Activated T-cell treated with anti-CD3 and anti-CD28 coated beads, Interleukin-2, amount 50 U/mL, for 72 hours (primary cell): ENCODE data around the gene CTSH. TPM values are rescaled to one million over a fixed set of nuclear protein-coding genes. Genes with fewer than 3 reads are reported as not detected.
"Not testable (repeated sequence)": the region's sequence is repeated elsewhere in the genome, so short reads cannot be mapped to it uniquely, and the experiment has no call there.

ENCODE experiments used
- ATAC-seq, 2 donors: fragments of 150-1000 bp; cut with Tn5 transposase; replicated peaks in 1 of 2; 2 replicates each; pipeline ENCODE4 v1.10.0; 2021; ENCODE audit warnings: moderate library complexity in 2 of 2, mild to moderate bottlenecking in 1 of 2
- DNase-seq, 2 donors: peaks; one replicate each; pipeline ENCODE4 v3.0.0; 2021 to 2022; ENCODE audit warnings: mixed read lengths in 1 of 2
- H3K27ac Mint-ChIP-seq: one replicate; pipeline ENCODE4 v1.8.0; 2022; ENCODE audit warnings: mild to moderate bottlenecking, moderate library complexity, mixed read lengths
- H3K27me3 Mint-ChIP-seq: one replicate; pipeline ENCODE4 v1.8.0; 2022; ENCODE audit warnings: low read depth, mixed read lengths
- H3K36me3 Mint-ChIP-seq, 2 donors: one replicate each; pipeline ENCODE4 v1.8.0; 2022; ENCODE audit warnings: mixed read lengths in 2 of 2, mild to moderate bottlenecking in 1 of 2; ENCODE audit not compliant: insufficient read depth in 2 of 2
- H3K4me1 Mint-ChIP-seq: one replicate; pipeline ENCODE4 v1.8.0; 2022; ENCODE audit warnings: low read depth, mixed read lengths
- H3K4me3 Mint-ChIP-seq, 2 donors: one replicate each; pipeline ENCODE4 v1.8.0; 2022; ENCODE audit warnings: mild to moderate bottlenecking in 2 of 2, mixed read lengths in 2 of 2, moderate library complexity in 2 of 2
- H3K9me3 Mint-ChIP-seq, 2 donors: one replicate each; pipeline ENCODE4 v1.8.0; 2022; ENCODE audit warnings: mixed read lengths in 2 of 2
- total RNA-seq, 2 donors: library from RNA; stranded (reverse); gene quantifications; one replicate each; pipeline ENCODE4 v1.2.3, GENCODE V29; 2022

Gene CTSH
- total RNA-seq, 2 donors from 2014 or later = 7.1 to 33.1 TPM

- Mint-ChIP-seq H3K27me3 (no peaks in the 10 kb centered on the region), H3K36me3 (no peaks in the 10 kb centered on the region), H3K27ac (no peak overlapping the region)
Observed at GRCh38 chr15:78929536-78930264, 15.1 kb downstream of the CTSH start.

GRCh38 chr15:78928616-78929093 lies 16.2 kb downstream of the CTSH start:
- DNase-seq (no peak), ATAC-seq (no peak)
- no peaks in the 10 kb centered on the region for H3K9me3 Mint-ChIP-seq
- H3K36me3 Mint-ChIP-seq = no peaks in the 10 kb centered on the region
- no peak overlapping the region for H3K4me3 Mint-ChIP-seq
- no peak overlapping the region for H3K27ac Mint-ChIP-seq
- H3K27me3 Mint-ChIP-seq = no peaks in the 10 kb centered on the region
- no peaks in the 10 kb centered on the region for H3K4me1 Mint-ChIP-seq

More at GRCh38 chr15:78929536-78930264, 15.1 kb downstream of the CTSH start:
- ATAC-seq (no peak), DNase-seq (no peak)
- H3K9me3 Mint-ChIP-seq = no peaks in the 10 kb centered on the region
- H3K4me3 Mint-ChIP-seq = no peak overlapping the region
- no peaks in the 10 kb centered on the region for H3K4me1 Mint-ChIP-seq

GRCh38 chr15:78928176-78928575 lies 16.7 kb downstream of the CTSH start:
- not testable (repeated sequence) for H3K36me3 Mint-ChIP-seq, ATAC-seq, H3K4me3 Mint-ChIP-seq, H3K27me3 Mint-ChIP-seq, H3K27ac Mint-ChIP-seq, H3K9me3 Mint-ChIP-seq, DNase-seq, H3K4me1 Mint-ChIP-seq

DNA sequence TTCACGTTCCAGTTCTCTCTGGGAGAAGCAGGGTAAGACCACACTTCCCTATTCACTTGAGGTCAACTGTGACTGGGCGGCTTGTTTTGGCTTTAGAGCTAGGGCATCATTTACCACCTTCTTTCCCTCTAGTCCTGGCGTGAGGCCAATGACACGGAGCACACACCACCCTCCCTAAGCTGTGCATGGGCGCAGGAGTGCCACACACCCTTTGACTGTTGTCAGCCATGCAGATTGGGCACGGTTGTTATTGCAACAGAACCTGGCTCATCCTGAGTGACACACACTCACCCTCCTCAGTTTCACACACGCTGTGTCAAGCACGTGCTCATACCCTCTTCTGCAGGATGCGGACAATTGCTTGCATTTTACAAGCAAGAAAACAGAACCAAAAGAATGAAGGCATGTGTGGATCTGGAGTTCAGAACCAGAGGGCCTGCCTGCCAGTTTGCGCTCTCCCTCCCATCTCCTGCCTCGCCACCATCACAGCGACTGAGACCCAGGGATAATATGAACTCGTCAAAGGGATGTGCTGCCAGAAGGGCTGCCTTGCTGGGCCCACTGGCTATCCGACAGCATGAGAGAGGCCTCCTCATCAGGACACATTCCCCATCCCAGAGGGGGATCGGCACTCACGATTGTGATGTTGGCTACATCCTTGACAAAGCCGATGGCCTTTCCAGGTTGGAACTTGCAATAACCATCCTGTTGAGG lies 17.6 kb downstream of the CTSH start:
- Mint-ChIP-seq H3K36me3 (peaks cover 0 to 2% of the 10 kb centered on the region in 2 donors), H3K27ac (no peak overlapping the region), H3K4me1 (no peaks in the 10 kb centered on the region), H3K27me3 (no peaks in the 10 kb centered on the region), H3K4me3 (no peak overlapping the region), H3K9me3 (no peaks in the 10 kb centered on the region)
- no peak for DNase-seq
- ATAC-seq = no peak

- Mint-ChIP-seq H3K36me3 (peaks cover 0 to 9% of the 10 kb centered on the region in 2 donors), H3K27ac (no peak overlapping the region), H3K27me3 (no peaks in the 10 kb centered on the region), H3K4me1 (no peaks in the 10 kb centered on the region), H3K4me3 (no peak overlapping the region), H3K9me3 (no peaks in the 10 kb centered on the region)
- DNase-seq = no peak
- no peak for ATAC-seq
Observed at GRCh38 chr15:78925956-78926743, 18.7 kb downstream of the CTSH start.

- DNase-seq = no peak
- Mint-ChIP-seq H3K27ac (no peak overlapping the region), H3K9me3 (no peaks in the 10 kb centered on the region), H3K4me1 (no peaks in the 10 kb centered on the region), H3K27me3 (no peaks in the 10 kb centered on the region), H3K36me3 (peaks cover 0 to 10% of the 10 kb centered on the region in 2 donors), H3K4me3 (no peak overlapping the region)
- peak in 1 of 2 donors; percentile 4 for ATAC-seq
Observed at GRCh38 chr15:78925076-78925624, 19.7 kb downstream of the CTSH start.

DNA sequence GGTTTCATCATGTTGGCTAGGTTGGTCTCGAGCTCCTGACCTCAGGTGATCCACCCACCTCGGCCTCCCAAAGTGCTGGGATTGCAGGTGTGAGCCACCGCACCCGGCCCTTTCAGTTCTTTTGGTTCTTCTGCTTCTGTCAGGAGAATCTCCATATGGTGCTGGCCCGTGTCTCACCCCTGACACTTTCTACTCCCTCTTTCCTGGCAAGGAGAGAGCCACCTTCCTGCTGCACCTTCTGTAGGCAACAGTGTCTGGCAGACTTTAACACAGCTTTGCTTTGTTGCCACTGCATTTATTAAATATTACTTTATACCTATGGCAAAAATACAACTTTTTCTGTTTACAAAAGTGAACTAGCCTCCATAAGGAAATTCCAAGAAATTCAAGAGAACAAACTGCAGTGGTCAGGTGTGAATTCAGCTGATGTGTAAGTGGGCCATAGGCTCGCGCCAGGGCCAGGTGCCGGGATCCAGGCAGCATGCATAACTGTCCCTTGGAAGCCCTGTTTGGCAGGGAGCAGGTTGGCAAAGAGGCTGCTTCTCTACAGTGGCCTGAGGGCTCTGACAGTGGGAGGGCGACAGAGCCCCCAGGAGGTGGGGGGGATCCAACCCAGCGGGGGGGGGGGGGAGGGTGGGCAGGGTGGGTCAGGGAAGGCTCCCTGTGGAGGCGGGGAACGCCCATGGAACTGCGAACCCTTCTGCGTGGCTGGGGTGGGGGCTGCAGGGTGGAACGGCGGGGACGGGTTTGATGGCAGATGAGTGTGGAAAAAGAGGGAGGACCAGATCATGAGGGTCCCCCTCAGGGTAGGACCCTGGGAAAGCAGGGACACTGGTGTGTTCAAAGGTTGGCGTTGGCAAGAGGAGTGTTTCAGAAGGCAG lies 21.1 kb downstream of the CTSH start:
- H3K27me3 Mint-ChIP-seq = no peaks in the 10 kb centered on the region
- no peak overlapping the region for H3K4me3 Mint-ChIP-seq
- no peaks in the 10 kb centered on the region for H3K9me3 Mint-ChIP-seq
- H3K4me1 Mint-ChIP-seq = no peaks in the 10 kb centered on the region
- no peak overlapping the region for H3K27ac Mint-ChIP-seq
- H3K36me3 Mint-ChIP-seq = peaks cover 0 to 10% of the 10 kb centered on the region in 2 donors
- DNase-seq (no peak), ATAC-seq (no peak)

DNA sequence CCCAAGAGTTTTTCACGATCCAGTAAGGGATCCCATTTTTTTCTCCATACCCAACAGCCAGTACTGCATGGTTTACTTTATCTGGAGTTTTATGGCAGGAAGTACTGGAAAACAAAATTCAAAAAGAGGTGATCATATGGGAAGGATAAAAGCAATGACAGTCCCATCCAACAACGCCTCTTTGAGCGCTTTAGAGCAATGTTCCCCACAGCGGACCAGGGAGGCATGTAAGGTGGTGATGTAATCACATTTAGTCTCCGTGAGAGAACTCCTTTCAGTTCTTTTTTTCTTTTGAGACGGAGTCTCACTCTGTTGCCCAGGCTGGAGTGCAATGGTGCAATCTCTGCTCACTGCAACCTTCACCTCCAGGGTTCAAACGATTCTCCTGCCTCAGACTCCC lies 21.8 kb downstream of the CTSH start:
- no peaks in the 10 kb centered on the region for H3K4me1 Mint-ChIP-seq
- H3K4me3 Mint-ChIP-seq = no peak overlapping the region
- no peaks in the 10 kb centered on the region for H3K9me3 Mint-ChIP-seq
- ATAC-seq = no peak
- peaks cover 0 to 10% of the 10 kb centered on the region in 2 donors for H3K36me3 Mint-ChIP-seq
- DNase-seq = no peak
- H3K27me3 Mint-ChIP-seq = no peaks in the 10 kb centered on the region
- H3K27ac Mint-ChIP-seq = no peak overlapping the region

DNA sequence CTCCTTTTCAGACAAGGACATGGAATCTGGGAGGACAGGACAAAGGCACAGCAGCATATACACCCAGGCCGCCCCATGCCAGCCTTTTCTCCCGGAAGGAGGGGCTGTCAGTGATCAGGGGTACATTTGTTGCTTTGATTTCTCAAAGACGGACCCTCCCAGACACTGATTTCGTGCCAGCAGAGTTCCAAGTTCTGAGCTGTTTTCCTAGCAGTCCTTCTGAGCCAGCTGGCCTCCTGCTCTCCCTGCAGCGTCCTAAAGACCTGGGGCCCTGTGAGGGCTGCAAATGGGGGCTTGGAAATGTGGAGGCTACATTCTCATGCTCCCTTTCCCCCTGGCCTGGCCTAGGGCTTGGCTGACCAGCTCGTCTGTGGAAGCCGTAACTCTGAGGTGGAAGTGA lies 22.3 kb downstream of the CTSH start:
- ATAC-seq = no peak
- Mint-ChIP-seq H3K4me3 (no peak overlapping the region), H3K27ac (no peak overlapping the region), H3K9me3 (no peaks in the 10 kb centered on the region), H3K36me3 (peaks cover 0 to 12% of the 10 kb centered on the region in 2 donors), H3K27me3 (no peaks in the 10 kb centered on the region), H3K4me1 (no peaks in the 10 kb centered on the region)
- no peak for DNase-seq

- H3K4me1 Mint-ChIP-seq = no peaks in the 10 kb centered on the region
- H3K36me3 Mint-ChIP-seq = peaks cover 0 to 13% of the 10 kb centered on the region in 2 donors
Observed at GRCh38 chr15:78921940-78922339, 22.9 kb downstream of the CTSH start.

GRCh38 chr15:78921517-78921916 lies 23.3 kb downstream of the CTSH start:
- no peaks in the 10 kb centered on the region for H3K9me3 Mint-ChIP-seq
- peaks cover 0 to 13% of the 10 kb centered on the region in 2 donors for H3K36me3 Mint-ChIP-seq

More at GRCh38 chr15:78921940-78922339, 22.9 kb downstream of the CTSH start:
- Mint-ChIP-seq H3K9me3 (no peaks in the 10 kb centered on the region), H3K27ac (no peak overlapping the region), H3K27me3 (no peaks in the 10 kb centered on the region), H3K4me3 (no peak overlapping the region)
- DNase-seq = no peak
- ATAC-seq = no peak

GRCh38 chr15:78917888-78918287 lies 27.0 kb downstream of the CTSH start:
- no peak overlapping the region for H3K27ac Mint-ChIP-seq
- DNase-seq (no peak), ATAC-seq (no peak)
- peaks cover 0 to 13% of the 10 kb centered on the region in 2 donors for H3K36me3 Mint-ChIP-seq
- H3K4me1 Mint-ChIP-seq = no peaks in the 10 kb centered on the region
- H3K27me3 Mint-ChIP-seq = no peaks in the 10 kb centered on the region
- no peaks in the 10 kb centered on the region for H3K9me3 Mint-ChIP-seq
- no peak overlapping the region for H3K4me3 Mint-ChIP-seq

More at GRCh38 chr15:78921517-78921916, 23.3 kb downstream of the CTSH start:
- Mint-ChIP-seq H3K4me3 (no peak overlapping the region), H3K27me3 (no peaks in the 10 kb centered on the region), H3K4me1 (no peaks in the 10 kb centered on the region), H3K27ac (no peak overlapping the region)
- DNase-seq = no peak
- no peak for ATAC-seq
